ENCODE results near the gene DCLRE1C. TPM values are rescaled to one million over a fixed set of nuclear protein-coding genes. Genes with fewer than 3 reads are reported as not detected.

Gene DCLRE1C
- total and polyA plus RNA-seq, 2 experiments from 2014 or later = 8.2 to 11.3 TPM

DNA sequence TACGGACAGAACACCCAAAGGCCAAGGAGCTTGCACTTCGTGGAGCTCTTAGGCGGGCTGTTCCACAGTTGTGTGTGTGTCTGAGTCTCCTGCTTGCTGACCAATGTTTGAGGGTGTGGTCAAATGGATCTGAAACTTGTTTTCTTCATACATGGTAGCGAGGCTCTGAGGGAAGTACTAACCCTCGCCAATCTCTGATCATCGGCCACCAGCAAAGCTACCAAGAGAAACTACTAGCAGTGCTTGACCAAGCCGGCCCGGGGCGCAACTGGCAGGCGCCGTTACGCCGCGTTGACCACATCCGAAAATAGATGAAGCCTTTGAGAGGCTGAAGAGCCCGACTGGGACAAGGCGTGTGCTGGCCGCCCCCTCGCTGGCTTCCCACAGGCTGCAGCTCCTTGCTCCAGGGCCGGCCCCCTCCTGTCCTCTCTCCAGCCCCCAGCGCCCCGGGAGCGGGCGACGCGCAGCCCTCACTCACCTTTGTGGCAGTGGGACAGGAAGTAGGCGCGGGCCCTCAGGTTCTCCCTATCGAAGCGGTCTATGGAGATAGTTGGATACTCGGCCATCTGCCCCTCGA lies 384 bp downstream of the DCLRE1C start:
- Histone ChIP-seq H3K79me2 (ENCODE audit: insufficient read depth) (peaks cover 47% of the 10 kb centered on the region), H3K4me2 (ENCODE audit: unreplicated experiment) (peak overlapping the region; percentile 93), H4K20me1 (ENCODE audit: insufficient read depth) (no peaks in the 10 kb centered on the region), H3K4me1 (ENCODE audit: insufficient read depth) (peaks cover 9% of the 10 kb centered on the region), H2AFZ (peak overlapping the region; percentile 94), H3K9ac (peak overlapping the region; percentile 91), H3F3A (ENCODE audit: insufficient read depth) (peaks cover 26% of the 10 kb centered on the region), H3K27ac (peak overlapping the region; percentile 91), H3K27me3 (replicated peaks; ENCODE audit: insufficient read depth) (no peaks in the 10 kb centered on the region), H3K36me3 (ENCODE audit: low read depth) (no peaks in the 10 kb centered on the region), H3K9me2 (ENCODE audit: insufficient read depth) (no peaks in the 10 kb centered on the region), H3K4me3 (peak overlapping the region; percentile 85), H3K9me3 (ENCODE audit: low read depth) (no peaks in the 10 kb centered on the region)
- in situ Hi-C loops (cut with MboI) = no loop called here
- WGBS, 2 experiments (ENCODE audit: low coverage in 1 of 2, low lambda C conversion rate in 2 of 2, missing lambda C conversion rate in 2 of 2) = 0 to 1% methylated on average over 32 of the region's 32 CpGs
- peak; percentile 83 for DNase-seq
- TF ChIP-seq EZH2 (IDR thresholded peaks at IDR 0.05; ENCODE audit: insufficient read depth, poor library complexity, severe bottlenecking) = no peak
- TF ChIP-seq EZH2phosphoT487 (IDR thresholded peaks at IDR 0.05; ENCODE audit: insufficient read depth, low read depth) = no peak

DNA sequence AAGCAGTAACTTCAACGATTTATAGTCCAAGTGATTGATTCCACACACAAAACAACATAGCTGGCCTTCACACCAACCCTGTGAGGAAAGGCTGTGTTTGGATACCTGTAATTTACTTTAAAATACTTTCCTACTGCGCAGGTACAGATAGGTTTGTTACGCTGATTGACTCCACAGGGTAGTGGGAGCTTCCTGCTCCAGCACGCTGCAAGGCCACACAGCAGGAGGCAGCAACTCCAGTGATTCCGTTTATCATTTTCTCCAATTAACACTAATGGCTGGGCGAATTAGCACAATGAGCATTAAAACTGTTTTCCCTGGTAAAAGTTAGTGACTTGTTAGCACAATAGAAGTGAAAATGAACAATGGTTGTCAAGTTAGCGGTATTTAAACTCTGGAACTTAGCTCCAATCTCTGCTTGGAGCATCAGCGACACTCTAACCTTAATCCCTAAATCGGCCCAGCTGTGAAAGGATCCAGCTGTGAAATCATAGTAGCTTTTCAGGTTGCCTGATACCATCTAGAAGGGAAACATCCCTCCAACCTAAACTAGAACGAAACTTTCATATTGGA lies 959 bp downstream of the DCLRE1C start:
- Histone ChIP-seq H3K9ac (peak overlapping the region; percentile 91), H3K27ac (peak overlapping the region; percentile 91), H3K4me2 (ENCODE audit: unreplicated experiment) (peak overlapping the region; percentile 93), H3K4me1 (ENCODE audit: insufficient read depth) (peaks cover 9% of the 10 kb centered on the region), H2AFZ (peak overlapping the region; percentile 94), H4K20me1 (ENCODE audit: insufficient read depth) (no peaks in the 10 kb centered on the region), H3K27me3 (replicated peaks; ENCODE audit: insufficient read depth) (no peaks in the 10 kb centered on the region), H3K9me3 (ENCODE audit: low read depth) (no peaks in the 10 kb centered on the region), H3F3A (ENCODE audit: insufficient read depth) (peaks cover 26% of the 10 kb centered on the region), H3K36me3 (ENCODE audit: low read depth) (no peaks in the 10 kb centered on the region), H3K79me2 (ENCODE audit: insufficient read depth) (peaks cover 53% of the 10 kb centered on the region), H3K9me2 (ENCODE audit: insufficient read depth) (no peaks in the 10 kb centered on the region), H3K4me3 (peak overlapping the region; percentile 85)
- 23 to 28% methylated on average over 10 of the region's 10 CpGs for WGBS, 2 experiments (ENCODE audit: low coverage in 1 of 2, low lambda C conversion rate in 2 of 2, missing lambda C conversion rate in 2 of 2)
- TF ChIP-seq EZH2 (IDR thresholded peaks at IDR 0.05; ENCODE audit: insufficient read depth, poor library complexity, severe bottlenecking) (no peak), EZH2phosphoT487 (IDR thresholded peaks at IDR 0.05; ENCODE audit: insufficient read depth, low read depth) (no peak)
- peak; percentile 41 for DNase-seq
- in situ Hi-C loops (cut with MboI) = no loop called here

DNA sequence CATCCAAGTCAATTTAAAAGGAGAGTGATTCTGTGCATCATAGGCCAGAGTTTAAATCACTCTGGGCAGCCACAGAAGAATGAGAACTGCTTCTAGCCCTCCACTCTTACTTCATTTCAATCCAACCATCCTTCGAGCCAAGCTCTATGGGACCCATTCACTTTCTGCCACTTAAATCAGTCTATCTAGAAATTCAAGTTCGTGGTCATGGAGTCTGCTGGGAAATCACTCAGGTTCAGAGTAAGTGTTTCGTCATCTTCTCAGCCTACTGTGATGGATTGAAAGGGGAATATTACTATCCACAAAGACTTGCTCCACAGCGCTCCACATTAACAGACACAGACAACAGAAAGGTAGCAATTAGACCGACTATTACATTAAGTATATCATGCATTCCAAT lies 4.6 kb downstream of the DCLRE1C start:
- no peak for DNase-seq
- 92 to 94% methylated on average over 5 of the region's 5 CpGs for WGBS, 2 experiments (ENCODE audit: low coverage in 1 of 2, low lambda C conversion rate in 2 of 2, missing lambda C conversion rate in 2 of 2)
- H3K9me3 ChIP-seq (ENCODE audit: low read depth) = no peaks in the 10 kb centered on the region
- no peak overlapping the region for H2AFZ ChIP-seq
- no peak overlapping the region for H3K4me3 ChIP-seq
- in situ Hi-C loops (cut with MboI) = no loop called here
- no peak overlapping the region for H3K4me2 ChIP-seq (ENCODE audit: unreplicated experiment)
- H3K9ac ChIP-seq = no peak overlapping the region
- H3K4me1 ChIP-seq (ENCODE audit: insufficient read depth) = peaks cover 5% of the 10 kb centered on the region
- peaks cover 19% of the 10 kb centered on the region for H3F3A ChIP-seq (ENCODE audit: insufficient read depth)
- no peaks in the 10 kb centered on the region for H3K27me3 ChIP-seq (replicated peaks; ENCODE audit: insufficient read depth)
- peaks cover 74% of the 10 kb centered on the region for H3K79me2 ChIP-seq (ENCODE audit: insufficient read depth)
- peaks cover 6% of the 10 kb centered on the region for H3K36me3 ChIP-seq (ENCODE audit: low read depth)
- H3K9me2 ChIP-seq (ENCODE audit: insufficient read depth) = no peaks in the 10 kb centered on the region
- H4K20me1 ChIP-seq (ENCODE audit: insufficient read depth) = no peaks in the 10 kb centered on the region
- TF ChIP-seq EZH2phosphoT487 (IDR thresholded peaks at IDR 0.05; ENCODE audit: insufficient read depth, low read depth) (no peak), EZH2 (IDR thresholded peaks at IDR 0.05; ENCODE audit: insufficient read depth, poor library complexity, severe bottlenecking) (no peak)
- H3K27ac ChIP-seq = no peak overlapping the region

DNA sequence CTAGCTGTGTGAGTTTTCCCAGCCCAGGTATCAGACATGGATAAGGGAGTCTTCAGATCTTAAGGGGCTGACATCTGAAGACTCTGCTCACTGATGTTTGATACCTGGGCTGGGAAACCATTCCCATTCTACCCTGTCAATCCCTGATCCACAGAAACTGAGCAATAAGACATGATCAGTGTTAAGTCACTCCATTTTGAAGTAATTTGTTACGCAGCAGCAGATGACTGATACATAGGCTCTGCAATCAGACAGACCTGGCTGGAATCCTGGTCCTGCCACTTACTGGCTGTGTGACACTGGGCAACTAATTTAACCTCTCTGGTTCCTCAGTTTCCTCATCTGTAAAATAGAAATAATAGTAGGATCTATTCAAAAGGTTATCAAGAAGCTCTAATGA lies 6.6 kb downstream of the DCLRE1C start:
- Histone ChIP-seq H3K9me2 (ENCODE audit: insufficient read depth) (no peaks in the 10 kb centered on the region), H3K27me3 (replicated peaks; ENCODE audit: insufficient read depth) (no peaks in the 10 kb centered on the region), H3K4me1 (ENCODE audit: insufficient read depth) (no peaks in the 10 kb centered on the region), H2AFZ (no peak overlapping the region), H3K9me3 (ENCODE audit: low read depth) (no peaks in the 10 kb centered on the region), H3K36me3 (ENCODE audit: low read depth) (peaks cover 12% of the 10 kb centered on the region), H3K27ac (no peak overlapping the region), H3F3A (ENCODE audit: insufficient read depth) (peaks cover 5% of the 10 kb centered on the region), H4K20me1 (ENCODE audit: insufficient read depth) (no peaks in the 10 kb centered on the region), H3K9ac (no peak overlapping the region), H3K4me3 (no peak overlapping the region), H3K79me2 (ENCODE audit: insufficient read depth) (peaks cover 68% of the 10 kb centered on the region), H3K4me2 (ENCODE audit: unreplicated experiment) (no peak overlapping the region)
- 100% methylated on average over 1 of the region's 1 CpG for WGBS, 2 experiments (ENCODE audit: low coverage in 1 of 2, low lambda C conversion rate in 2 of 2, missing lambda C conversion rate in 2 of 2)
- in situ Hi-C loops (cut with MboI) = no loop called here
- TF ChIP-seq EZH2phosphoT487 (IDR thresholded peaks at IDR 0.05; ENCODE audit: insufficient read depth, low read depth) (no peak), EZH2 (IDR thresholded peaks at IDR 0.05; ENCODE audit: insufficient read depth, poor library complexity, severe bottlenecking) (no peak)
- DNase-seq = no peak

All from GM23248 (cell line).